Measurements from ENCODE around the gene DNASE2.

The DNASE2 gene

DNA sequence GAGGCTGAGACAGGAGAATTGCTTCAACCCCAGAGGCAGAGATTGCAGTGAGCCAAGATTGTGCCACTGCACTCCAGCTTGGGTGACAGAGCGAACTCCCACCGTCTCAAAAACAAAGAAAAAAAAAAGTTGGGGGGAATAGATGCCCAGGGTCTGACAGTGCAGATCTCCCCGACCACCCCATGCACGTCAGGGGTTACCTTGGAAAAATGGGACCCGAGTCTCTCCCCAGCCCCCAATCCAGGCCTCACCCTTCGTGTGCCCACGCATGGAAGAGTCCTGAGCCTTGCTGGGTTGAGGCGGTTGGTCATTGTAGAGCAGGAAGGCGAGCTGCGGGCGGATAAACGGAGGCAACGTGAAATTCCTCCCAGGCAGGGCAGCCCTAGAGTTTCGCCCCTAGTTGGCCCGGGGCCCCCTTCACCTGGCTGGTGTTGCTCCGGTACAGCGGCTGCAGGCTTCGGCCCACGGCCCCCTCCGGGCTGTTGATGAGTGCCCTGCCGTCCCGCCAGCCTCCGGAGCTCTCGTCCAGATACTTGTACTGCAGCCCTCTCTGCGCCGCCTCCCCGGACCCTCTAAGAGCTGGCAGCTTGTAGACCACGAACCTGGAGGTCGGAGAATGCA lies 588 bp downstream of the DNASE2 start:
- no peak for DNase-seq (ENCODE audit: low read depth, low spot score)
- in situ Hi-C loops (cut with HindIII; ENCODE audit: low sequenced_read_pairs), result no loop called here
- TF ChIP-seq, protein P1, sequence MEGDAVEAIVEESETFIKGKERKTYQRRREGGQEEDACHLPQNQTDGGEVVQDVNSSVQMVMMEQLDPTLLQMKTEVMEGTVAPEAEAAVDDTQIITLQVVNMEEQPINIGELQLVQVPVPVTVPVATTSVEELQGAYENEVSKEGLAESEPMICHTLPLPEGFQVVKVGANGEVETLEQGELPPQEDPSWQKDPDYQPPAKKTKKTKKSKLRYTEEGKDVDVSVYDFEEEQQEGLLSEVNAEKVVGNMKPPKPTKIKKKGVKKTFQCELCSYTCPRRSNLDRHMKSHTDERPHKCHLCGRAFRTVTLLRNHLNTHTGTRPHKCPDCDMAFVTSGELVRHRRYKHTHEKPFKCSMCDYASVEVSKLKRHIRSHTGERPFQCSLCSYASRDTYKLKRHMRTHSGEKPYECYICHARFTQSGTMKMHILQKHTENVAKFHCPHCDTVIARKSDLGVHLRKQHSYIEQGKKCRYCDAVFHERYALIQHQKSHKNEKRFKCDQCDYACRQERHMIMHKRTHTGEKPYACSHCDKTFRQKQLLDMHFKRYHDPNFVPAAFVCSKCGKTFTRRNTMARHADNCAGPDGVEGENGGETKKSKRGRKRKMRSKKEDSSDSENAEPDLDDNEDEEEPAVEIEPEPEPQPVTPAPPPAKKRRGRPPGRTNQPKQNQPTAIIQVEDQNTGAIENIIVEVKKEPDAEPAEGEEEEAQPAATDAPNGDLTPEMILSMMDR (IDR thresholded peaks at IDR 0.05; ENCODE audit: low read depth, low read length), result no peak
- H3K4me3 ChIP-seq (ENCODE audit: low read depth, low read length), result peak overlapping the region; percentile 66

DNA sequence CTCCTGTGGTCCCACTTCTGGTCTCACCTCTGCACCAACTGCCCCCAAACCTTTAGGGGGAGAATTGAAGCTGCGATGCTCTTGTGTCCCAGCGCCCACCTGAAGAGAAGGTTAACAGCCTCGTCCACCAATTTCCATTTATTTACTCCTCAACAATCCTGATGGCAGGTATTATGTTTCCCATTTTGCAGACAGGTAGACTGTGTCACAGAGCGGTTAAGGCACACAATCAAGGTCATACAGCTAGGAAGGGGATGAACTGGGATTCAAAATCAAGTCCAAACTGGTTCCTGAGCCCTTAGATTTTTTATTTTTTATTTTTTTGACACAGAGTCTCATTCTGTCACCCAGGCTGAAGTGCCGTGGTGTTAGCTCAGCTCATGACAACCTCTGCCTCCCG lies 6.2 kb downstream of the DNASE2 start:
- TF ChIP-seq, protein P1 (IDR thresholded peaks at IDR 0.05; ENCODE audit: low read depth, low read length), result no peak
- in situ Hi-C loops (cut with HindIII; ENCODE audit: low sequenced_read_pairs), result no loop called here
- DNase-seq (ENCODE audit: low read depth, low spot score), result no peak
- H3K4me3 ChIP-seq (ENCODE audit: low read depth, low read length), result no peak overlapping the region

GRCh38 chr19:12873891-12874745 lies 7.1 kb downstream of the DNASE2 start:
- in situ Hi-C loops (cut with HindIII; ENCODE audit: low sequenced_read_pairs), result no loop called here

GRCh38 chr19:12872941-12873890 lies 8.0 kb downstream of the DNASE2 start:
- TF ChIP-seq, protein P1 (IDR thresholded peaks at IDR 0.05; ENCODE audit: low read depth, low read length), result no peak
- DNase-seq (ENCODE audit: low read depth, low spot score), result peak; percentile 43
- in situ Hi-C loops (cut with HindIII; ENCODE audit: low sequenced_read_pairs), result no loop called here
- H3K4me3 ChIP-seq (ENCODE audit: low read depth, low read length), result no peak overlapping the region

More at GRCh38 chr19:12873891-12874745, 7.1 kb downstream of the DNASE2 start:
- TF ChIP-seq, protein P1 (IDR thresholded peaks at IDR 0.05; ENCODE audit: low read depth, low read length), result no peak
- no peak for DNase-seq (ENCODE audit: low read depth, low spot score)
- no peak overlapping the region for H3K4me3 ChIP-seq (ENCODE audit: low read depth, low read length)

DNA sequence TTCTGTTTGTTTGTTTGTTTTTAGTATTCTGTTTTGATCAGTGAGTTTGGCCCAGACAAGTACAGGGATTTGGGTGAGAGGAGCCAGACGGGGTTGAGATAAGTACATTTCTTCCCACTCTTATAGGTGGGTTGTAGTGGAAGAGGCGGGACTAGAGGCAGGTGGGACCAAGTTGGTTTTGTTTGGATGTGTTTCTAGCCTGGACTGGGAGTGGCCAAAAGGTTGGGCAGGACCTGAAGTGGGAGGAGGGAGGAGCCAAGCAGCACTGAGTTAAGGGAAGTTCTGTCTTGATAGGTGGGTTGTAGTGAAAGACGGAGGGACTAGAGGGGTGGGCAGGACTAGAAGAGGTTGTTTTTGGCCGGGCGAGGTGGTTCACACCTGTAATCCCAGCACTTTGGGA lies 9.0 kb downstream of the DNASE2 start:
- H3K4me3 ChIP-seq (ENCODE audit: low read depth, low read length), result no peak overlapping the region
- DNase-seq (ENCODE audit: low read depth, low spot score), result no peak
- in situ Hi-C loops (cut with HindIII; ENCODE audit: low sequenced_read_pairs), result no loop called here
- TF ChIP-seq, protein P1 (IDR thresholded peaks at IDR 0.05; ENCODE audit: low read depth, low read length), result no peak

DNA sequence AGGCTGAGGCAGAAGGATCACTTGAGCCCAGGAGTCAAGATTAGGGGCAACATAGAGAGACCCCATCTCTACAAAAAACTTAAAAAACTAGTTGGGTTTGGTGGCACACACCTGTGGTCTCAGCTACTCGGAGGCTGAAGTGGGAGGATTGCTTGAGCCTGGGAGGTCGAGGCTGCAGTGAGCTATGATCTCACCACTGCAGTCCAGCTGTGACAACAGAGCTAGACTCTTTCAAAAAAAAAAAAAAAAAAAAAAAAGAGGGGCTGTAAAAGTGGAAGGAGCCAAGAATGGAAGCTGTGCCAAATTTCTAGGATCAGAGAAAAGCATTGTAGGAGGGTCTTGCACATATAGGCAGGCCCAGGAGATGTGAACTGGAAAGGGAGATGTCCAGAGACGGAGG lies 9.6 kb downstream of the DNASE2 start:
- H3K4me3 ChIP-seq (ENCODE audit: low read depth, low read length), result no peak overlapping the region
- no peak for DNase-seq (ENCODE audit: low read depth, low spot score)
- TF ChIP-seq, protein P1 (IDR thresholded peaks at IDR 0.05; ENCODE audit: low read depth, low read length), result no peak
- in situ Hi-C loops (cut with HindIII; ENCODE audit: low sequenced_read_pairs), result no loop called here
